Measurements from ENCODE around the gene ADAMTSL3.
"Not testable (repeated sequence)": the region's sequence is repeated elsewhere in the genome, so short reads cannot be mapped to it uniquely, and the experiment has no call there.

The ADAMTSL3 gene

DNA sequence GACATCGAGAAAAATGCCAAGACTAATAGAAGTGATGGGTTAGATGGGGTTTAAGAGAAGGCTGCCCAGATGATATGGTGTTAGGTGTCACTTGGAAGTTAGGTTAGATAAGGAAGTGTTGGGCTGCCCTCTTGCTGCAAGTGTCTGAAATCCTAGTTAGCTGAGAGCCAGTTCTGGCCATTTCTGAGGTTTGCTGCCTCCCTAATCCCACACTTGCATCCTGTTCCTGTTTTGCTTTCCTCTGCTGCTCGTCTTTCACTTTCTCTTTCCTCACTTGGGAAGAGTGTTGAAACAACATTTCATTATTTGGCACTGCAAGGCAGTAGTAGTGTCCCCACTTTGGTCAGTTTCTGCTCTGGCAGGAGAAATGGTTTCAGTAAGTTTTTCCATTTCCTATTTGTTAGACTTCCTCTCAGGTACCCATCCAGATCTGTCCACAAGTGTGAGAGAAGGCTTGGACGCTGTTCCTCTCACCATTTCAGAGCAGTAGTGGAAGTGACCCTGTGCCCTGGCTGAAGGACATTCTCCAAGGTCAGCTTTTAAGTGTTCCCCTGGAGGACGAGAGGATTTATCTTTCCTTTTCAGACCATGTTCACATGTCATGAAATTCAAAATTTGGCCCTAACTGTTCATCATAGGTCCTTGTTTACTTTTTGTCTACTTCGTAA lies 93.3 kb downstream of the ADAMTSL3 start:
- H3K4me1 Mint-ChIP-seq = no peaks in the 10 kb centered on the region
- no peaks in the 10 kb centered on the region for H3K9me3 Mint-ChIP-seq
- no peak overlapping the region for H3K27ac Mint-ChIP-seq
- H3K27me3 Mint-ChIP-seq = no peaks in the 10 kb centered on the region
- H3K4me3 Mint-ChIP-seq = no peak overlapping the region
- no peaks in the 10 kb centered on the region for H3K36me3 Mint-ChIP-seq

- no peak overlapping the region for H3K27ac Mint-ChIP-seq
- no peaks in the 10 kb centered on the region for H3K36me3 Mint-ChIP-seq
- H3K4me3 Mint-ChIP-seq = no peak overlapping the region
- H3K4me1 Mint-ChIP-seq = no peaks in the 10 kb centered on the region
- no peaks in the 10 kb centered on the region for H3K9me3 Mint-ChIP-seq
- H3K27me3 Mint-ChIP-seq = no peaks in the 10 kb centered on the region
Measured at GRCh38 chr15:83747718-83748110, 93.8 kb downstream of the ADAMTSL3 start.

DNA sequence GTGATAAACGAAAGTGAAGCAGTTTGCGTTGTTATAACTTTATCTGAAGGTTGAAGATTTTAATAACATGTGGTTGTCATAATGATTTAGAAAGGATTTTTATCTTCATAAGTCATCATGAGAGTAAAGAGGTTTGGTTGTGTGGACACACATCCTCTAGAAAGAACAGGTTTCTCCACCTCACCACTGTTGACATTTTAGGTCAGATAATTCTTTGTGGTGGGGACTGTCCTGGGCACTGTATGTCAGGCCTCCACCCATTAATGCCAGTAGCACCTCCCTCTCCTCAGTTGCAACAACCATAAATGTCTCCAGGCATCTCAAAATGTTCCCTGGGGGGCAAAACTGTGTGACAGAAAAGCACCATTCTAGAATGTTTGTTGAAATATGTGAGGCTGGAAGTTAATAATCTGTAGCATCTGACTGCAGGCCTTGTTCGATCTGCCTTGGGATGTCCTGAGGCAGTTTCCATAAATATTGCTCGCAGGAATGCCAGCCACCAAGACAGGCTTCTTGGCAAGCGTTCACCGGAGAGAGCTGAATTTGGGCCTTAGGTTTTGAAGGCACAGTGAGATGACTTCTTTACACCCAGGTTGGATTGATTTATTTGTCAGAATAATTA lies 100.1 kb downstream of the ADAMTSL3 start:
- Mint-ChIP-seq H3K27me3 (no peaks in the 10 kb centered on the region), H3K36me3 (no peaks in the 10 kb centered on the region), H3K9me3 (peaks cover 5% of the 10 kb centered on the region)

DNA sequence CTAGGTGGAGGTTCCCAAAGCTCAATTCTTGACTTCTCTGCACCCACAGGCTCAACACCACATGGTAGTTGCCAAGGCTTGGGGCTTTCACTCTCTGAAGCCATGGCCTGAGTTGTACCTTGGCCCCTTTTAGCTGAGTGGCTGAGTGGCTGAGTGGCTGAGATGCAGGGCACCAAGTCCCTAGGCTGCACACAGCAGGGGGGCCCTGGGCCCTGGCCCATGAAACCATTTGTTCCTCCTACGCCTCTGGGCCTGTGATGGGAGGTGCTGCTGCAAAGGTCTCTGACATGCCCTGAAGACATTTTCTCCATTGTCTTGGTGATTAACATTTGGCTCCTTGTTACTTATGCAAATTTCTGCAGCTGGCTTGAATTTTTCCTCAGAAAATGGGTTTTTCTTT lies 103.4 kb downstream of the ADAMTSL3 start:
- H3K4me3 Mint-ChIP-seq, H3K27ac Mint-ChIP-seq, H3K27me3 Mint-ChIP-seq, H3K9me3 Mint-ChIP-seq, H3K4me1 Mint-ChIP-seq, H3K36me3 Mint-ChIP-seq: not testable (repeated sequence)

More for the DNA sequence above, 100.1 kb downstream of the ADAMTSL3 start:
- Mint-ChIP-seq H3K27ac (no peak overlapping the region), H3K4me1 (no peaks in the 10 kb centered on the region), H3K4me3 (no peak overlapping the region)

- peaks cover 5% of the 10 kb centered on the region for H3K9me3 Mint-ChIP-seq
- H3K4me3 Mint-ChIP-seq = no peak overlapping the region
- no peaks in the 10 kb centered on the region for H3K4me1 Mint-ChIP-seq
- no peaks in the 10 kb centered on the region for H3K36me3 Mint-ChIP-seq
- H3K27me3 Mint-ChIP-seq = peaks cover 4% of the 10 kb centered on the region
- H3K27ac Mint-ChIP-seq = no peak overlapping the region
Measured at GRCh38 chr15:83762367-83762766, 108.4 kb downstream of the ADAMTSL3 start.

- Mint-ChIP-seq H3K36me3 (no peaks in the 10 kb centered on the region), H3K9me3 (no peaks in the 10 kb centered on the region), H3K27me3 (peaks cover 4% of the 10 kb centered on the region), H3K4me3 (no peak overlapping the region), H3K27ac (no peak overlapping the region), H3K4me1 (no peaks in the 10 kb centered on the region)
Measured at GRCh38 chr15:83764201-83764838, 110.4 kb downstream of the ADAMTSL3 start.

DNA sequence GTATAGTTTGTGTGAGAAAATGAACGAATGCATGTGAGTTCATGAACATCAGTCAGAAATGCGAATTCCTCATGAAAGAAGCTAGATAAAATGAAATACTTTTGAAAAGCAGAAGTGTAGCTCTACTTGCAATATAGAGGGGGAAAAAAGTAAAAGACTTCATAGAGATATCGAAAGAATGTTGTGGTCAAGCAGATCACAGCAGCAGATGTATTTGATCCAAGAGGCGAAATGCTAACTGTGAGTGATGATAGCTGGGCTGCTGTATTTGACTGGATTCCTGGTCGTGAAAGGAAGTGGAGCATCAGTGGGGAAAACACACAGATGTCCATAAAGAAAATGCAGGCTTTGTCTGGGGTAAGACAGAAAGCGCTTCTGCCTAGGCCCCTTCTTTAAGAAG lies 112.4 kb downstream of the ADAMTSL3 start:
- Mint-ChIP-seq H3K9me3 (no peaks in the 10 kb centered on the region), H3K4me3 (no peak overlapping the region), H3K27ac (no peak overlapping the region), H3K27me3 (peaks cover 4% of the 10 kb centered on the region), H3K4me1 (no peaks in the 10 kb centered on the region), H3K36me3 (no peaks in the 10 kb centered on the region)

DNA sequence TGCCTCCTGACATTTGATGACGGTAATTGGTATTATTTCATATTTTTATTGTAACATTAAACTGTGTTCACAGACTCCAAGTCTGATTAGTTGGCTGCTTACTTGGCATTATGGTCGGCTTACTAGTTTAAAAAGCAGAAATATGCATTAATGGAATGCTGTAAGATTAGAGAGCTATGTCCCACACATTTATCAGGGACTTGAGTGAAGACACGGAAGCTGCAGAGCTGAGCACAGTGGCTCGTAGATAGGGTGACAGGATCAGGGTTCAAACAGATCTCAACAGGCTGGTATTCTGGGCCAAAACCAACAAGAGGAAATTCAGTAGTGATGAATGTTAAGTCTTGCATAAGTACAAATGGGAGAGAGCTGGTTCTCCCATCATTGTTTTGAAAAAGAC lies 113.8 kb downstream of the ADAMTSL3 start:
- no peak overlapping the region for H3K4me3 Mint-ChIP-seq
- H3K27me3 Mint-ChIP-seq = peaks cover 6% of the 10 kb centered on the region
- H3K9me3 Mint-ChIP-seq = no peaks in the 10 kb centered on the region
- H3K27ac Mint-ChIP-seq = no peak overlapping the region
- no peaks in the 10 kb centered on the region for H3K4me1 Mint-ChIP-seq
- H3K36me3 Mint-ChIP-seq = no peaks in the 10 kb centered on the region

GRCh38 chr15:83769411-83769999 lies 115.6 kb downstream of the ADAMTSL3 start:
- H3K4me1 Mint-ChIP-seq = no peaks in the 10 kb centered on the region
- no peak overlapping the region for H3K27ac Mint-ChIP-seq
- H3K36me3 Mint-ChIP-seq = no peaks in the 10 kb centered on the region
- no peaks in the 10 kb centered on the region for H3K9me3 Mint-ChIP-seq
- H3K27me3 Mint-ChIP-seq = peaks cover 6% of the 10 kb centered on the region
- no peak overlapping the region for H3K4me3 Mint-ChIP-seq

DNA sequence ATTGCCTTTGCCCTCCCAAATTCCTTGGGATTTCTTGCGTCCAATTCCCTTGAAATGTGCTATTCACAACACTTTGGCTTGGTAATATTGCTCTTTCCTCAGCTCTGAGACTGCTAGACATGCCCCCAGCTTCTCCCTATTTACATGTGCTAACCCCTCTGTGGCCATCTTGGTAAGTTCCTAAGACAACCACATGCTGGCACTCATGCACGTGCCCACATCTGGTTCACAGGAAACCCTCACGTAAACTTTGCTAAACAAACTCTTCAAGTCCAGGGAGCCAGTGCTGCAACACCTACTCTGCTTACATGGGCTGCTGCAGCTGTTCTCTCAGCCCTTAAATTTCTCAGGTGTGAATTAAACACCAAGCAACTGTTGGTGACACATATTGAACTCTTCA lies 121.8 kb downstream of the ADAMTSL3 start:
- Mint-ChIP-seq H3K27ac (no peak overlapping the region), H3K36me3 (no peaks in the 10 kb centered on the region), H3K4me1 (no peaks in the 10 kb centered on the region), H3K9me3 (no peaks in the 10 kb centered on the region), H3K4me3 (no peak overlapping the region), H3K27me3 (peaks cover 4% of the 10 kb centered on the region)

DNA sequence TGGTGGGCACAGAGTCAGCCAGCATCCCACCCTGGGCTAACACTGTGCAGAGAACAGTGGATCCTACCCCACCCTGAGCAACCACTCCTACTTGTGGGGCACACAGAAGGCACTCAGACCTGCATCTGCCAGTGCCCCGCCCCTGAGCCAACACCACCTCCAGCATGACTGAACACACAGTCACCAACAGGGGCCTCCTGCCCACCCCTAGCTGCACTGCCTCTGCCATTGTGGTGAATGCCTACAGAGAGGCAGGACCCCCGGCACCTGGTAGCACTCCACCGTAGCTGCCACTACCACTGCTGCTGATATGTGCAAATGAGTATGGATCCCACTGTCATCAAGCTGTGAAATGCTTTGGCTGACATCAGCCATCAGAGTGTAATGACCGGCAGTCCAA lies 123.1 kb downstream of the ADAMTSL3 start:
- H3K27ac Mint-ChIP-seq = no peak overlapping the region
- H3K36me3 Mint-ChIP-seq = no peaks in the 10 kb centered on the region
- no peaks in the 10 kb centered on the region for H3K9me3 Mint-ChIP-seq
- H3K27me3 Mint-ChIP-seq = peaks cover 4% of the 10 kb centered on the region
- H3K4me1 Mint-ChIP-seq = no peaks in the 10 kb centered on the region
- H3K4me3 Mint-ChIP-seq = no peak overlapping the region

GRCh38 chr15:83783227-83783626 lies 129.3 kb downstream of the ADAMTSL3 start:
- H3K27me3 Mint-ChIP-seq = peaks cover 4% of the 10 kb centered on the region
- H3K27ac Mint-ChIP-seq = no peak overlapping the region
- no peaks in the 10 kb centered on the region for H3K4me1 Mint-ChIP-seq
- no peak overlapping the region for H3K4me3 Mint-ChIP-seq
- no peaks in the 10 kb centered on the region for H3K36me3 Mint-ChIP-seq
- H3K9me3 Mint-ChIP-seq = peaks cover 3% of the 10 kb centered on the region

- H3K4me3 Mint-ChIP-seq = no peak overlapping the region
- no peaks in the 10 kb centered on the region for H3K36me3 Mint-ChIP-seq
- H3K27me3 Mint-ChIP-seq = peaks cover 2% of the 10 kb centered on the region
- no peak overlapping the region for H3K27ac Mint-ChIP-seq
- H3K4me1 Mint-ChIP-seq = no peaks in the 10 kb centered on the region
- H3K9me3 Mint-ChIP-seq = peaks cover 6% of the 10 kb centered on the region
Measured at GRCh38 chr15:83784975-83785374, 131.1 kb downstream of the ADAMTSL3 start.

DNA sequence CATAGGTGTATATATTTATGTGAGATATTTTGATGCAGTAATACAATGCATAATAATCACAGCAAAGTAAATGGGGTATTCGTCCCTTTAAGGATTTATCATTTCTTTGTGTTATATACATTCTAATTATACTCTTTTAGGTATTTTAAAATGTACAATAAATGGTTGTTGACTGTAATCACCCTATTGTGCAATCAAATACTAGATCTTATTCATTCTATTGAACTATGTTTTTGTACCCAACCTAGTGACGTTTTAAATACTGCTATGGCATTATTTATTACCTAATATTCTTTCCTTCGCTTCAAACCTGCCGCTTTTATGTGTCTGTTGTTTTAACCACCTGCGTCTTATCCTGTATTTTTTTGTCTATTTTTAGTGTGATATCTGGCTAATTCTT lies 132.4 kb downstream of the ADAMTSL3 start:
- H3K36me3 Mint-ChIP-seq = no peaks in the 10 kb centered on the region
- H3K9me3 Mint-ChIP-seq = peaks cover 6% of the 10 kb centered on the region
- H3K27ac Mint-ChIP-seq = no peak overlapping the region
- peaks cover 4% of the 10 kb centered on the region for H3K27me3 Mint-ChIP-seq
- H3K4me3 Mint-ChIP-seq = no peak overlapping the region
- no peaks in the 10 kb centered on the region for H3K4me1 Mint-ChIP-seq

DNA sequence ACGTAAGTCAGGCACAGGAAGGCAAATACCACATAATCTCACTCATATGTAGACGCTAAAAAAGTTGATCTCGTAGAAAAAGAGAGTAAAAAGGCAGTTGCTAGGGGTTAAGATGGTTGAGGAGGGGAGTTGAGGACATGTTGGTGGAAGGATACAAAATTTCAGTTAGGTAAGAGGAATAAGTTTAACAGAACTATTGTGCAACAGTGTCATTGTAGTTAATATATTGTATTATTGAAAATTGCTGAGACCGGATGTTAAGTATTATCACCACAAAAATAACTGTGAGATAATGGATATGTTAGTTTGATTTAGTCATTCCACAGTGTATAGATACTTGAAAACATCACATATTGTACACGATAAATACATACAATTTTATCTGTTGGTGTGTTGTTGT lies 139.1 kb downstream of the ADAMTSL3 start:
- H3K9me3 Mint-ChIP-seq = peaks cover 5% of the 10 kb centered on the region
- H3K36me3 Mint-ChIP-seq = no peaks in the 10 kb centered on the region
- no peak overlapping the region for H3K27ac Mint-ChIP-seq
- H3K27me3 Mint-ChIP-seq = peaks cover 12% of the 10 kb centered on the region
- no peaks in the 10 kb centered on the region for H3K4me1 Mint-ChIP-seq
- no peak overlapping the region for H3K4me3 Mint-ChIP-seq

GRCh38 chr15:83794209-83794608 lies 140.3 kb downstream of the ADAMTSL3 start:
- Mint-ChIP-seq H3K4me1 (no peaks in the 10 kb centered on the region), H3K27me3 (peaks cover 11% of the 10 kb centered on the region), H3K4me3 (no peak overlapping the region), H3K27ac (no peak overlapping the region), H3K9me3 (no peaks in the 10 kb centered on the region), H3K36me3 (no peaks in the 10 kb centered on the region)

All from activated naive CD4-positive, alpha-beta T cell treated with anti-CD3 and anti-CD28 coated beads, Interleukin-2, amount 50 U/mL, for 24 hours (primary cell).